GM21381 (cell line): Measurements from ENCODE around the gene TMPRSS13.
"Not testable (repeated sequence)": the region's sequence is repeated elsewhere in the genome, so short reads cannot be mapped to it uniquely, and the experiment has no call there.

ENCODE experiments used
- ATAC-seq: cut with Tn5 transposase; IDR thresholded peaks from one replicate; pipeline ENCODE4 v1.9.1; 2021; ENCODE audit warnings: mild to moderate bottlenecking, moderate library complexity; ENCODE audit not compliant: unreplicated experiment

Gene TMPRSS13

GRCh38 chr11:117931331-117931950 lies 2.2 kb upstream of the TMPRSS13 start:
- no peak for ATAC-seq

- ATAC-seq: no peak
These were observed 1.6 kb upstream of the TMPRSS13 start for GRCh38 chr11:117930668-117931330.

GRCh38 chr11:117929916-117930570 lies 841 bp upstream of the TMPRSS13 start:
- no peak for ATAC-seq

GRCh38 chr11:117928446-117929141 lies 608 bp downstream of the TMPRSS13 start:
- no peak for ATAC-seq

GRCh38 chr11:117927926-117928325 lies 1.3 kb downstream of the TMPRSS13 start:
- ATAC-seq: no peak

- not testable (repeated sequence) for ATAC-seq
These were observed 3.0 kb downstream of the TMPRSS13 start for GRCh38 chr11:117926166-117926565.

- ATAC-seq: no peak
These were observed 3.8 kb downstream of the TMPRSS13 start for GRCh38 chr11:117925198-117925925.

GRCh38 chr11:117924631-117925170 lies 4.5 kb downstream of the TMPRSS13 start:
- ATAC-seq: no peak

- no peak for ATAC-seq
These were observed 5.4 kb downstream of the TMPRSS13 start for GRCh38 chr11:117923773-117924172.

- ATAC-seq: no peak
These were observed 5.9 kb downstream of the TMPRSS13 start for GRCh38 chr11:117923275-117923674.

GRCh38 chr11:117921893-117922292 lies 7.3 kb downstream of the TMPRSS13 start:
- no peak for ATAC-seq

GRCh38 chr11:117921456-117921855 lies 7.7 kb downstream of the TMPRSS13 start:
- no peak for ATAC-seq

- no peak for ATAC-seq
These were observed 9.4 kb downstream of the TMPRSS13 start for GRCh38 chr11:117919781-117920221.

GRCh38 chr11:117919341-117919740 lies 9.9 kb downstream of the TMPRSS13 start:
- ATAC-seq: no peak

GRCh38 chr11:117918366-117919255 lies 10.6 kb downstream of the TMPRSS13 start:
- ATAC-seq: no peak

- ATAC-seq: no peak
These were observed 11.5 kb downstream of the TMPRSS13 start for GRCh38 chr11:117917591-117918151.

- no peak for ATAC-seq
These were observed 12.2 kb downstream of the TMPRSS13 start for GRCh38 chr11:117916956-117917355.

- ATAC-seq: no peak
These were observed 13.4 kb downstream of the TMPRSS13 start for GRCh38 chr11:117915672-117916235.
